ENCODE results near the gene POLR2E.
"Not testable (repeated sequence)": the region's sequence is repeated elsewhere in the genome, so short reads cannot be mapped to it uniquely, and the experiment has no call there.

POLR2E gene

GRCh38 chr19:1125601-1126467 is 30.7 kb upstream of the POLR2E start:
- DNase-seq: no peak

GRCh38 chr19:1123885-1124677 is 28.9 kb upstream of the POLR2E start:
- DNase-seq: no peak

GRCh38 chr19:1123381-1123780 is 28.2 kb upstream of the POLR2E start:
- DNase-seq: no peak

- DNase-seq: no peak
Observed at GRCh38 chr19:1122972-1123363, 27.8 kb upstream of the POLR2E start.

- no peak for DNase-seq
Observed at GRCh38 chr19:1122021-1122971, 27.1 kb upstream of the POLR2E start.

GRCh38 chr19:1121395-1121794 is 26.2 kb upstream of the POLR2E start:
- DNase-seq: no peak

- no peak for DNase-seq
Observed at GRCh38 chr19:1119475-1120217, 24.5 kb upstream of the POLR2E start.

GRCh38 chr19:1118999-1119398 is 23.8 kb upstream of the POLR2E start:
- DNase-seq: no peak

- no peak for DNase-seq
Observed at GRCh38 chr19:1117654-1118053, 22.5 kb upstream of the POLR2E start.

GRCh38 chr19:1116726-1117581 is 21.8 kb upstream of the POLR2E start:
- no peak for DNase-seq

GRCh38 chr19:1115646-1116420 is 20.7 kb upstream of the POLR2E start:
- no peak for DNase-seq

- DNase-seq: not testable (repeated sequence)
Observed at GRCh38 chr19:1114728-1115127, 19.6 kb upstream of the POLR2E start.

GRCh38 chr19:1113986-1114483 is 18.9 kb upstream of the POLR2E start:
- DNase-seq: no peak

- DNase-seq: peak; percentile 68
Observed at GRCh38 chr19:1113030-1113985, 18.1 kb upstream of the POLR2E start.

GRCh38 chr19:1112268-1113029 is 17.3 kb upstream of the POLR2E start:
- no peak for DNase-seq

- DNase-seq: no peak
Observed at GRCh38 chr19:1111641-1112267, 16.6 kb upstream of the POLR2E start.

- DNase-seq: no peak
Observed at GRCh38 chr19:1110809-1111640, 15.8 kb upstream of the POLR2E start.

Data from activated gamma-delta T cell (primary cell).